Thymus (tissue), 11 donors: Measurements from ENCODE around the gene KCNJ1. TPM values are rescaled to one million over a fixed set of nuclear protein-coding genes. Genes with fewer than 3 reads are reported as not detected.

Experiments
- DNase-seq, 9 donors: peaks; one replicate each; pipeline ENCODE4 v3.0.0-alpha.2; 2013; ENCODE audit warnings: low spot score in 9 of 9, low read depth in 6 of 9, missing footprints in 1 of 9
- H3K27ac ChIP-seq, 2 donors: one replicate each; pipeline ENCODE4 v1.5.1; 2013; ENCODE audit warnings: control low read depth in 1 of 2, low read depth in 1 of 2, low read length in 1 of 2, mild to moderate bottlenecking in 1 of 2, moderate library complexity in 1 of 2
- H3K27me3 ChIP-seq, 2 donors: one replicate each; pipeline ENCODE4 v1.5.1; 2013; ENCODE audit warnings: low read length in 1 of 2; ENCODE audit not compliant: control insufficient read depth in 2 of 2, insufficient read depth in 1 of 2
- H3K36me3 ChIP-seq, 2 donors: one replicate each; pipeline ENCODE4 v1.5.1; 2013; ENCODE audit warnings: low read length in 1 of 2, mild to moderate bottlenecking in 1 of 2, moderate library complexity in 1 of 2; ENCODE audit not compliant: control insufficient read depth in 2 of 2, insufficient read depth in 2 of 2
- H3K4me1 ChIP-seq, 2 donors: one replicate each; pipeline ENCODE4 v1.5.1; 2013; ENCODE audit warnings: low read length in 2 of 2; ENCODE audit not compliant: control insufficient read depth in 2 of 2, insufficient read depth in 2 of 2
- H3K4me3 ChIP-seq, 2 donors: one replicate each; pipeline ENCODE4 v1.5.1; 2013; ENCODE audit warnings: low read length in 2 of 2, control low read depth in 1 of 2, mild to moderate bottlenecking in 1 of 2
- H3K9me3 ChIP-seq, 2 donors: one replicate each; pipeline ENCODE4 v1.5.1; 2013; ENCODE audit warnings: low read length in 1 of 2, mild to moderate bottlenecking in 1 of 2; ENCODE audit not compliant: control insufficient read depth in 2 of 2, insufficient read depth in 1 of 2
- WGBS: extraction: QIAGEN DNeasy Blood & Tissue Kit; methylation state at CpG from one replicate; pipeline ENCODE4 v1.1.7; 2013; 5-methylcytosine and 5-hydroxymethylcytosine counted together
- polyA plus RNA-seq: library from polyadenylated mRNA; stranded (reverse); fragments of 200-250 nt; gene quantifications from one replicate; pipeline ENCODE4 v1.2.3, GENCODE V29; 2013
- total RNA-seq: library from RNA; stranded (reverse); fragments of 120-200 nt; gene quantifications from one replicate; pipeline ENCODE4 v1.2.4, GENCODE V29; 2013
- donor health status: healthy.

The KCNJ1 gene
- total and polyA plus RNA-seq, 2 donors = 0.18 to 0.19 TPM

GRCh38 chr11:128878455-128878854 is 11.4 kb upstream of the KCNJ1 start:
- WGBS = 90% methylated on average over 2 of the region's 2 CpGs

GRCh38 chr11:128877726-128878125 is 10.6 kb upstream of the KCNJ1 start:
- WGBS = 78% methylated on average over 5 of the region's 5 CpGs
- Histone ChIP-seq H3K36me3 (no peaks in the 10 kb centered on the region), H3K4me1 (no peaks in the 10 kb centered on the region), H3K4me3 (no peak overlapping the region), H3K27me3 (peaks cover 0 to 42% of the 10 kb centered on the region in 2 donors), H3K9me3 (no peaks in the 10 kb centered on the region), H3K27ac (no peak overlapping the region)
- no peak for DNase-seq

More at GRCh38 chr11:128878455-128878854, 11.4 kb upstream of the KCNJ1 start:
- DNase-seq = no peak
- Histone ChIP-seq H3K9me3 (no peaks in the 10 kb centered on the region), H3K4me3 (no peak overlapping the region), H3K27me3 (peaks cover 0 to 43% of the 10 kb centered on the region in 2 donors), H3K4me1 (no peaks in the 10 kb centered on the region), H3K27ac (no peak overlapping the region), H3K36me3 (no peaks in the 10 kb centered on the region)

GRCh38 chr11:128876133-128876650 is 9.1 kb upstream of the KCNJ1 start:
- DNase-seq = no peak
- no peak overlapping the region for H3K27ac ChIP-seq
- H3K4me1 ChIP-seq = no peaks in the 10 kb centered on the region
- no peaks in the 10 kb centered on the region for H3K9me3 ChIP-seq
- H3K36me3 ChIP-seq = no peaks in the 10 kb centered on the region
- 96% methylated on average over 22 of the region's 22 CpGs for WGBS
- peaks cover 0 to 37% of the 10 kb centered on the region in 2 donors for H3K27me3 ChIP-seq
- H3K4me3 ChIP-seq = no peak overlapping the region

- H3K36me3 ChIP-seq = no peaks in the 10 kb centered on the region
- H3K9me3 ChIP-seq = no peaks in the 10 kb centered on the region
- no peak overlapping the region for H3K4me3 ChIP-seq
- no peak overlapping the region for H3K27ac ChIP-seq
- DNase-seq = no peak
- WGBS = 92% methylated on average over 3 of the region's 3 CpGs
- no peaks in the 10 kb centered on the region for H3K4me1 ChIP-seq
- H3K27me3 ChIP-seq = peaks cover 0 to 31% of the 10 kb centered on the region in 2 donors
Observed at GRCh38 chr11:128874427-128874826, 7.3 kb upstream of the KCNJ1 start.

GRCh38 chr11:128872594-128872993 is 5.5 kb upstream of the KCNJ1 start:
- Histone ChIP-seq H3K27ac (no peak overlapping the region), H3K4me1 (no peaks in the 10 kb centered on the region), H3K4me3 (no peak overlapping the region), H3K9me3 (no peaks in the 10 kb centered on the region), H3K27me3 (peaks cover 0 to 28% of the 10 kb centered on the region in 2 donors), H3K36me3 (no peaks in the 10 kb centered on the region)
- DNase-seq = no peak
- 79% methylated on average over 3 of the region's 3 CpGs for WGBS

GRCh38 chr11:128872094-128872493 is 5.0 kb upstream of the KCNJ1 start:
- no peaks in the 10 kb centered on the region for H3K4me1 ChIP-seq
- no peak for DNase-seq
- no peak overlapping the region for H3K27ac ChIP-seq
- no peaks in the 10 kb centered on the region for H3K36me3 ChIP-seq
- 97% methylated on average over 6 of the region's 6 CpGs for WGBS
- no peaks in the 10 kb centered on the region for H3K9me3 ChIP-seq
- no peak overlapping the region for H3K4me3 ChIP-seq
- peaks cover 0 to 28% of the 10 kb centered on the region in 2 donors for H3K27me3 ChIP-seq

- no peaks in the 10 kb centered on the region for H3K36me3 ChIP-seq
- H3K4me1 ChIP-seq = no peaks in the 10 kb centered on the region
- peaks cover 0 to 26% of the 10 kb centered on the region in 2 donors for H3K27me3 ChIP-seq
- H3K27ac ChIP-seq = no peak overlapping the region
- H3K4me3 ChIP-seq = no peak overlapping the region
- 96% methylated on average over 6 of the region's 6 CpGs for WGBS
- no peak for DNase-seq
- H3K9me3 ChIP-seq = no peaks in the 10 kb centered on the region
Observed at GRCh38 chr11:128871168-128871610, 4.1 kb upstream of the KCNJ1 start.

GRCh38 chr11:128868841-128869671 is 2.0 kb upstream of the KCNJ1 start:
- H3K9me3 ChIP-seq = no peaks in the 10 kb centered on the region

GRCh38 chr11:128865490-128865889 is 1.6 kb downstream of the KCNJ1 start:
- H3K9me3 ChIP-seq = no peaks in the 10 kb centered on the region
- WGBS = 94% methylated on average over 1 of the region's 1 CpG

More at GRCh38 chr11:128868841-128869671, 2.0 kb upstream of the KCNJ1 start:
- DNase-seq = peak in 6 of 9 donors; percentile 32 to 69 (median 44)
- WGBS = 97% methylated on average over 10 of the region's 10 CpGs
- peaks cover 2 to 17% of the 10 kb centered on the region in 2 donors for H3K27me3 ChIP-seq
- no peak overlapping the region for H3K27ac ChIP-seq
- no peaks in the 10 kb centered on the region for H3K4me1 ChIP-seq
- H3K4me3 ChIP-seq = no peak overlapping the region
- no peaks in the 10 kb centered on the region for H3K36me3 ChIP-seq

More at GRCh38 chr11:128865490-128865889, 1.6 kb downstream of the KCNJ1 start:
- H3K4me1 ChIP-seq = no peaks in the 10 kb centered on the region
- no peak overlapping the region for H3K4me3 ChIP-seq
- no peak for DNase-seq
- H3K27me3 ChIP-seq = peaks cover 2 to 10% of the 10 kb centered on the region in 2 donors
- H3K27ac ChIP-seq = no peak overlapping the region
- H3K36me3 ChIP-seq = no peaks in the 10 kb centered on the region
